HUES64 (cell line): ENCODE results near the gene ZBTB44.

Experiments used
- H3K27ac ChIP-seq: 2 replicates; pipeline ENCODE4 v1.7.0; 2013; ENCODE audit warnings: low read depth, low read length, inconsistent platforms
- H3K27me3 ChIP-seq: 2 replicates; pipeline ENCODE4 v1.6.1; 2013; ENCODE audit warnings: mild to moderate bottlenecking, low read length; ENCODE audit not compliant: insufficient read depth
- H3K36me3 ChIP-seq: 2 replicates; pipeline ENCODE4 v1.6.1; 2013; ENCODE audit warnings: mild to moderate bottlenecking, low read length; ENCODE audit not compliant: insufficient read depth
- H3K4me1 ChIP-seq: 2 replicates; pipeline ENCODE4 v1.6.1; 2013; ENCODE audit warnings: mild to moderate bottlenecking, low read length, moderate library complexity; ENCODE audit not compliant: insufficient read depth
- H3K4me3 ChIP-seq: 2 replicates; pipeline ENCODE4 v1.5.1; 2013; ENCODE audit warnings: mild to moderate bottlenecking, low read length, moderate library complexity
- H3K9ac ChIP-seq: 2 replicates; pipeline ENCODE4 v1.6.1; 2013; ENCODE audit warnings: mild to moderate bottlenecking, low read depth, low read length
- H3K9me3 ChIP-seq: 2 replicates; pipeline ENCODE4 v1.6.1; 2013; ENCODE audit warnings: low read depth, low read length; ENCODE audit not compliant: insufficient read depth
- WGBS: fragments of 150-250, 120-280 bp; methylation state at CpG from one replicate; pipeline ENCODE4 v1.1.7; 2013; ENCODE audit warnings: missing lambda C conversion rate; 5-methylcytosine and 5-hydroxymethylcytosine counted together

Gene ZBTB44

DNA sequence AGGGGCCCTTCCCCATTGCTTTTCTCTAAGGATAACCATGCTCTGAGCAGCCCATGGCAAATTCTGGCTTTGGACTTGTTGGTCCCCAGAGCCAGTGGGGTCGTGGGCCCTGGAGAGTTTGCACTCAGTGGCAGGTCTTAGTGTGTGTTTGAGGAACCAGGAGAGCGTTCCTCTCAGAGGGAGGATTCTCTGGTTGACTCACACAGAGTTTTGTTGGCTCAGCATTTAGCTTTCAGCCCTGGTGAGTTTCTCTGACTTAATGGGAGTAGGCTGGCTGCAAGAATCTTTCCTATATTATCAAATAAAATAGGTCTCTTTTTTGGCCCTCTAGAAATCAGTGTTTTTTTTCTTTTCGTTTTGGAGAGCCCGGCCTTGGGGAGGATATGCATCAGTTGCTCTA lies 134.2 kb downstream of the ZBTB44 start:
- 86% methylated on average over 4 of the region's 4 CpGs for WGBS
- Histone ChIP-seq H3K9ac (no peak overlapping the region), H3K27me3 (no peaks in the 10 kb centered on the region), H3K4me1 (no peaks in the 10 kb centered on the region), H3K36me3 (no peaks in the 10 kb centered on the region), H3K4me3 (no peak overlapping the region), H3K9me3 (no peaks in the 10 kb centered on the region), H3K27ac (no peak overlapping the region)

DNA sequence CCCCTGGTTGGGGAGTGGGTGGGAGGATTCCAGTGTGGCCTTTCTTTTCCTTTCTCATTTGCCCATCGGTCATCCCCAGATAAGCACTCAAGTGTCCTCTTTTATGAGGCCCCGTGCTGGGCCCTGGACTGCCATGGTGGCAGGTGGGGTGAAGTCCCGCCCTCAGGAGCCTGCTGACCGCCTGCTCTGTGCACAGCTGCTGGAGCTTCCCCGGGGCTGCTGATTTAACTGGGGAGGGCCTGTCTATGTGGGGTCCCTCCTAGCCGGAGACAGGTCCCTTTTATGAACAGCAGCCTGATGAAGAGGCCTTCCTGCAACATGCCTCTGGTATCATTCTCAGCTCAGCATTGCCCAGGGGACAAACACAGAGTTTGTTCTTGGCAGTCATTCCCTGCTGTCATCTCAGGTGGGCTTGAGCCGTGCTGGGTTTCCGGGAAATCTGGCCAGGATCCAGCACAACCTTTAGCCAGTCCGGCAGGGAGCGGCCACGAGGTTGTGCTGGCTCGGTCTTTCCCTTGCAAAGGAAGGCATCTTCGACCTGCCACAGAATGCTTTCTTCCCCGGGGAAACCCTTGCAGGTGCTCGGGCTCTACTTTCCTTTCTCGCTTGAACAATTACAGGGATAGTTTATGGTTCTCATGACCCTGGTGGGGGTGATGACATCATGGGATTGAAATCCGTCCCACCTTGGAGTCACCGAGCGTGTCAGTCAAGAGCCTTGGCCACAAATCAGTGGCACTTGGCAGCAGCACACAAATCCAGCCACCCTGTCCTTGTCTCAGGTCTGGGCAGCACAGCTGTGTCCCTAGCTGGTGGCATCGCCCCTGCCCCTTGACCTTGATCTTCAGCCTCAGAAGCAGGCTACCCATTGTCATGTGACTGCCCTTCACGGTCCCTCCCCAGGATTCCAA lies 135.1 kb downstream of the ZBTB44 start:
- 91% methylated on average over 21 of the region's 21 CpGs for WGBS
- Histone ChIP-seq H3K4me3 (no peak overlapping the region), H3K9me3 (no peaks in the 10 kb centered on the region), H3K9ac (no peak overlapping the region), H3K4me1 (no peaks in the 10 kb centered on the region), H3K36me3 (no peaks in the 10 kb centered on the region), H3K27me3 (no peaks in the 10 kb centered on the region; the same call in 1 of the 2 replicates), H3K27ac (no peak overlapping the region)

DNA sequence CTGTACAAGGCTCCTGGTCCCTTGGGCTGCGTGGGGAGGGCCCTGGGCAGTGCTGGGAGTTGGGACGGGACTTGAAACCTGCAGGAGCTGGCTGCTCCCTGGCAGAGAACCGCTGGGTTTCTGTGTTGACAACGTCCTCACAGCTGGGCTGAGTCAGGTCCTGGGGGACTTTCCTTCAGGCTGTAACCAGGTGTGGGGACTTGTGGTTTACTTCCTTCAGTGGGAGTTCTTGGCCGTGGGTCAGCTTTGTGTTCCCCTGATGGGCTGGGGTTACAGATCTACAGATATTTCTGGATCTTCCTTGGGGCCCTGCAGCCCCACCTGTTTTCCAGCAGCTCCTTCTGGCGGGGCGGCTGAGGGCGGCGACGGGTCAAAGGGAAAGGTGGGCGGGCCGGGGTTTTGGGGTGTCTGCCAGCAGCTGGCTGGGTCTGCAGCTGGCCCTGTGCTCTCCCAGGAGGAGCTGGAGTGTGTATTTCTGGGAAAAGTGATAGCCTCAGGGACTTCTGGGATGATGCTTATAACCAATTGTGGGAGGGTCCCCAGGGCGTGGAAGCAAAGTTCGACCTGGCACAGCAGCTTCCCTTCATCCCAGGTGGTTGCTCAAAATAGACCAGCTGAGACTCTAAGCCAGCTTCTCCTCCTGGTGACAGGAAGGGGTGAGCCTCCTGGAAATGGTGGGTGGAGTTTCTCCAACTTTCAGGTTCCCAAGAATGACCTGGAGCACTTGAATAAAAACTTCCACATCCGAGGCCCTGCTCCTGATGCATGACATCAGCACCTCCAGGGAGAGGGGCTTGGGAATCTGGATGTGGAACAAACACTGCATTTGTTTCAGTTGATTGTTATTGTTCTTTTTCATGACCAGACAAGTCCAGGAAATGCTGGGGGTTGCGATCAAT lies 136.0 kb downstream of the ZBTB44 start:
- WGBS: 91% methylated on average over 16 of the region's 16 CpGs
- no peak overlapping the region for H3K9ac ChIP-seq
- H3K4me3 ChIP-seq: no peak overlapping the region
- H3K27me3 ChIP-seq: peaks cover 2% of the 10 kb centered on the region; the same call in 1 of the 2 replicates
- H3K9me3 ChIP-seq: no peaks in the 10 kb centered on the region
- H3K27ac ChIP-seq: no peak overlapping the region
- H3K36me3 ChIP-seq: no peaks in the 10 kb centered on the region
- H3K4me1 ChIP-seq: no peaks in the 10 kb centered on the region

DNA sequence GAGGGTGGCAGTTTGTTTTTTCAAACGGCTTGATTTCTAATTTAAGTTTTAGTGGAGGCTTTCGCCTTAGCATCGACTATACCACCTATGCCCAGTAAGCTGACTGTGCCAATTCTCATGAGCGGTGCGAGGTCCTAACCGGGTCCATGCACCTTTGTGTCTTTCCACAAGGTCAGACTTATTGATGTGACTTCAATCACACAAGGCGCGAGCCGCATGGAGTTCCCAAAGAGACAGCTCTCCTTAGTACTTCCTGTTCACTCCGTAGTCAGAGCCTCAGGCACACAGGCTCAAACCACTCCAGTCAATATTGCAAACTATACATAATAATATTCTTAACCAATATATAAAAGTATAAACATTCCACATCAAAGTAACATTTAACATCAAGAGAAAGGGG lies 136.9 kb downstream of the ZBTB44 start:
- Histone ChIP-seq H3K27me3 (peaks cover 7% of the 10 kb centered on the region; the same call in 1 of the 2 replicates), H3K36me3 (no peaks in the 10 kb centered on the region), H3K27ac (no peak overlapping the region), H3K9ac (no peak overlapping the region), H3K9me3 (no peaks in the 10 kb centered on the region), H3K4me3 (no peak overlapping the region), H3K4me1 (no peaks in the 10 kb centered on the region)
- 96% methylated on average over 10 of the region's 10 CpGs for WGBS
